HepG2 (cell line): Measurements from ENCODE around the gene SHROOM1. TPM values are rescaled to one million over a fixed set of nuclear protein-coding genes. Genes with fewer than 3 reads are reported as not detected.

Source experiments
- ATAC-seq: fragments of 200-7000 bp; cut with Tn5 transposase; 3 replicates; pipeline ENCODE4 v1.9.1; 2020; ENCODE audit warnings: mild to moderate bottlenecking, moderate library complexity
- BruUV-seq: library from RNA; stranded (reverse); fragments of 400-500 nt; replicated peaks from 2 replicates; lab custom pipeline; 2021; lab: Mats Ljungman, UMichigan
- CTCF ChIA-PET: fragments of 300-600 bp; formaldehyde crosslinking; extraction: SDS; loops from one replicate; lab custom pipeline; 2021; ENCODE audit warnings: low total read pairs, inconsistent platforms, low intra/inter-chr PET ratio; lab: Yijun Ruan, JAX
- POLR2A ChIA-PET: fragments of 350-600 bp; sonication (Branson Sonifier 250); formaldehyde crosslinking; loops from one replicate; lab custom pipeline; 2020; ENCODE audit warnings: antibody characterized with exemption, inconsistent platforms; lab: Yijun Ruan, JAX
- DNase-seq: peaks from one replicate; pipeline ENCODE4 v3.0.0-alpha.2; 2015; ENCODE audit warnings: low spot score
- FAIRE-seq: peaks from 3 replicates; lab custom pipeline; 2011; peaks lifted over from hg19 to GRCh38; lab: Jason Lieb, UNC
- H2AFZ ChIP-seq: one replicate; pipeline ENCODE4 v1.6.1; 2011; ENCODE audit warnings: low read length, inconsistent platforms
- H3K27ac ChIP-seq: fragments of 300-600 bp; 3 replicates; pipeline ENCODE4 v1.8.0; 2011; ENCODE audit warnings: mixed run types, mild to moderate bottlenecking, mixed read lengths, low read length, inconsistent platforms; ENCODE audit not compliant: insufficient read depth; ENCODE audit errors: extremely low read length
- H3K27me3 ChIP-seq, 2 experiments: fragments of 200-600 bp in 1 of 2; 2 replicates in 1 of 2; 3 replicates in 1 of 2; pipeline versions ENCODE4 v1.6.0 to v1.8.0; 2011; ENCODE audit warnings: low read length in 2 of 2, mild to moderate bottlenecking in 2 of 2, moderate library complexity in 2 of 2, inconsistent platforms in 1 of 2; ENCODE audit not compliant: insufficient read depth in 2 of 2, control insufficient read depth in 1 of 2
- H3K36me3 ChIP-seq, 2 experiments: fragments of 200-600 bp in 1 of 2; replicated peaks in 1 of 2; 2 replicates in 1 of 2; 3 replicates in 1 of 2; pipeline versions ENCODE4 v1.5.1 to v1.8.0; 2011; ENCODE audit warnings: low read length in 2 of 2, inconsistent platforms in 1 of 2; ENCODE audit not compliant: insufficient read depth in 2 of 2, control insufficient read depth in 1 of 2
- H3K4me1 ChIP-seq: 2 replicates; pipeline ENCODE4 v1.5.1; 2012; ENCODE audit warnings: low read length, inconsistent platforms; ENCODE audit not compliant: insufficient read depth
- H3K4me2 ChIP-seq: 2 replicates; pipeline ENCODE4 v1.6.0; 2011; ENCODE audit warnings: low read depth, low read length, inconsistent platforms
- H3K4me3 ChIP-seq, 3 experiments: fragments of 200-600 bp in 1 of 3; sonication (generic), shearing (Covaris generic) in 1 of 3; replicated peaks in 1 of 3; 2 replicates each; pipeline ENCODE4 v1.5.1; 2011 to 2016; ENCODE audit warnings: low read length in 3 of 3, inconsistent platforms in 2 of 3, low read depth in 2 of 3, mild to moderate bottlenecking in 2 of 3, control low read depth in 1 of 3, mixed read lengths in 1 of 3; ENCODE audit not compliant: insufficient read depth in 1 of 3
- H3K79me2 ChIP-seq: one replicate; pipeline ENCODE4 v1.6.1; 2011; ENCODE audit warnings: low read length, inconsistent platforms; ENCODE audit not compliant: insufficient read depth
- H3K9ac ChIP-seq: 2 replicates; pipeline ENCODE4 v1.6.0; 2011; ENCODE audit warnings: mild to moderate bottlenecking, low read depth, low read length, inconsistent platforms; ENCODE audit not compliant: insufficient read depth
- H3K9me3 ChIP-seq: 2 replicates; pipeline ENCODE4 v1.5.1; 2012; ENCODE audit warnings: mild to moderate bottlenecking, low read length
- H4K20me1 ChIP-seq: 2 replicates; pipeline ENCODE4 v1.6.0; 2011; ENCODE audit warnings: inconsistent platforms, mild to moderate bottlenecking, low read length, moderate library complexity; ENCODE audit not compliant: insufficient read depth
- HOXA9 ChIP-seq: sonication (generic); formaldehyde crosslinking; IDR thresholded peaks from 2 replicates; pipeline ENCODE4 v1.8.1; 2022; ENCODE audit warnings: missing genetic modification reagents, mild to moderate bottlenecking, moderate library complexity, borderline replicate concordance
- KAT7 ChIP-seq: IDR thresholded peaks from 2 replicates; pipeline ENCODE4 v1.6.1; 2018; ENCODE audit warnings: borderline replicate concordance, missing compliant biosample characterization
- MATR3 ChIP-seq: sonication (generic); formaldehyde crosslinking; IDR thresholded peaks from 2 replicates; pipeline ENCODE4 v1.4.0; 2020; ENCODE audit warnings: missing genetic modification reagents
- NFE2L2 ChIP-seq: fragments of 150-350 bp; IDR thresholded peaks from 2 replicates; pipeline ENCODE4 v1.6.1; 2014; ENCODE audit warnings: low read length
- PRMT3 ChIP-seq: sonication (generic); formaldehyde crosslinking; IDR thresholded peaks from 2 replicates; pipeline ENCODE4 v1.8.1; 2022; ENCODE audit warnings: low read depth, mild to moderate bottlenecking, moderate library complexity, missing genetic modification reagents, borderline replicate concordance
- ZNF160 ChIP-seq: sonication (generic); formaldehyde crosslinking; IDR thresholded peaks from 2 replicates; pipeline ENCODE4 v1.8.0; 2022; ENCODE audit warnings: mild to moderate bottlenecking, inconsistent platforms, missing genetic modification reagents
- ZNF33A ChIP-seq: sonication (generic); formaldehyde crosslinking; IDR thresholded peaks from 2 replicates; pipeline ENCODE4 v1.5.1; 2020; ENCODE audit warnings: missing genetic modification reagents, mild to moderate bottlenecking, moderate library complexity, borderline replicate concordance
- ZNF564 ChIP-seq: sonication (generic); formaldehyde crosslinking; IDR thresholded peaks from 2 replicates; pipeline ENCODE4 v1.8.1; 2023; ENCODE audit warnings: mild to moderate bottlenecking, missing genetic modification reagents
- WGBS: methylation state at CpG from one replicate; pipeline ENCODE4 v1.1.6; 2017; ENCODE audit warnings: low lambda C conversion rate; 5-methylcytosine and 5-hydroxymethylcytosine counted together
- in situ Hi-C: cut with HindIII; loops from 2 replicates; pipeline ENCODE4 v1.10.0; 2017; ENCODE audit warnings: low pct_unique_long_range_greater_than_20kb; ENCODE audit not compliant: extremely low pct_ligation_motif_present
- intact Hi-C: fragments of 100-400 bp; cut with micrococcal nuclease; formaldehyde crosslinking; loops from one replicate; pipeline ENCODE4 v1.10.0; 2022; ENCODE audit not compliant: unreplicated experiment
- polyA plus RNA-seq, 8 experiments: library from polyadenylated mRNA; depleted of rRNA in 3 of 8; stranded (reverse) in 7 of 8; unstranded in 1 of 8; fragments of >200 nt; fragmentation: Illumina TruSeq in 4 of 8; extraction: Trizol in 4 of 8; gene quantifications; 2 replicates each; pipeline versions ENCODE4 v1.2.1 to v1.2.3, GENCODE V29; 2011 to 2016; ENCODE audit warnings: low read depth in 4 of 8, missing spikeins in 1 of 8, mixed read lengths in 1 of 8; ENCODE audit not compliant: insufficient read depth in 1 of 8
- total RNA-seq, 5 experiments: library from RNA; depleted of rRNA; stranded (reverse); fragments of >200 nt; fragmentation: Illumina TruSeq; extraction: Trizol; gene quantifications; 2 replicates each; pipeline ENCODE4 v1.2.3, GENCODE V29; 2016; ENCODE audit warnings: low read depth in 1 of 5

The SHROOM1 gene
- total and polyA plus RNA-seq, 2 of the 13 experiments (the other 11 are each of a cell fraction or from before 2014, with no cell fraction given), result 18.2 to 25.7 TPM

GRCh38 chr5:132773601-132774355 is 56.7 kb downstream of the SHROOM1 start:
- Histone ChIP-seq H3K4me2 (no peak overlapping the region), H3K4me3 (no peak overlapping the region), H3K36me3 (no peaks in the 10 kb centered on the region), H2AFZ (no peak overlapping the region), H3K79me2 (peaks cover 57% of the 10 kb centered on the region), H3K9ac (no peak overlapping the region), H3K27me3 (no peaks in the 10 kb centered on the region), H3K9me3 (no peaks in the 10 kb centered on the region), H3K27ac (no peak overlapping the region), H3K4me1 (peaks cover 68% of the 10 kb centered on the region), H4K20me1 (no peaks in the 10 kb centered on the region)
- in situ Hi-C loops (loop anchor here (5.0 kb wide), 1 partner anchor 44 kb away; no protein-coding TSS in a partner anchor), intact Hi-C loops (no loop called here)
- no peak for FAIRE-seq
- WGBS, result 94% methylated on average over 12 of the region's 12 CpGs
- no peak for ATAC-seq
- no peak for DNase-seq
- POLR2A ChIA-PET, result no interaction called here
- TF ChIP-seq ZNF33A (CRISPR knock-in tag) (no peak), NFE2L2 (no peak), HOXA9 (CRISPR knock-in tag) (no peak), KAT7 (CRISPR knock-in tag) (no peak)
- no TSS peak for BruUV-seq
- CTCF ChIA-PET, result no interaction called here

GRCh38 chr5:132773114-132773513 is 57.3 kb downstream of the SHROOM1 start:
- POLR2A ChIA-PET, result no interaction called here
- Histone ChIP-seq H4K20me1 (no peaks in the 10 kb centered on the region), H3K4me2 (no peak overlapping the region), H3K36me3 (peaks cover 0 to 4% of the 10 kb centered on the region in 2 experiments; a peak in 1 of 5 replicates), H2AFZ (no peak overlapping the region), H3K27ac (no peak overlapping the region), H3K9ac (no peak overlapping the region), H3K4me1 (peaks cover 64% of the 10 kb centered on the region), H3K27me3 (no peaks in the 10 kb centered on the region), H3K79me2 (peaks cover 63% of the 10 kb centered on the region), H3K4me3 (no peak overlapping the region), H3K9me3 (no peaks in the 10 kb centered on the region)
- WGBS, result 100% methylated on average over 4 of the region's 5 CpGs
- no peak for ATAC-seq
- intact Hi-C loops, result no loop called here
- FAIRE-seq, result no peak
- BruUV-seq, result no TSS peak
- no peak for DNase-seq
- in situ Hi-C loops, result loop anchor here (5.0 kb wide), 1 partner anchor 44 kb away; no protein-coding TSS in a partner anchor
- no peak for TF ChIP-seq MATR3
- TF ChIP-seq PRMT3, result no peak
- TF ChIP-seq ZNF160 (CRISPR knock-in tag), result no peak
- no peak for TF ChIP-seq ZNF564 (CRISPR knock-in tag)
- CTCF ChIA-PET, result no interaction called here
